GOT3 (cell line): ENCODE results near the gene FLYWCH2.

Experiments
- DNase-seq: peaks from one replicate; lab custom pipeline; 2025; ENCODE audit warnings: mixed read lengths; lab: John Stamatoyannopoulos, UW

Gene FLYWCH2

DNA sequence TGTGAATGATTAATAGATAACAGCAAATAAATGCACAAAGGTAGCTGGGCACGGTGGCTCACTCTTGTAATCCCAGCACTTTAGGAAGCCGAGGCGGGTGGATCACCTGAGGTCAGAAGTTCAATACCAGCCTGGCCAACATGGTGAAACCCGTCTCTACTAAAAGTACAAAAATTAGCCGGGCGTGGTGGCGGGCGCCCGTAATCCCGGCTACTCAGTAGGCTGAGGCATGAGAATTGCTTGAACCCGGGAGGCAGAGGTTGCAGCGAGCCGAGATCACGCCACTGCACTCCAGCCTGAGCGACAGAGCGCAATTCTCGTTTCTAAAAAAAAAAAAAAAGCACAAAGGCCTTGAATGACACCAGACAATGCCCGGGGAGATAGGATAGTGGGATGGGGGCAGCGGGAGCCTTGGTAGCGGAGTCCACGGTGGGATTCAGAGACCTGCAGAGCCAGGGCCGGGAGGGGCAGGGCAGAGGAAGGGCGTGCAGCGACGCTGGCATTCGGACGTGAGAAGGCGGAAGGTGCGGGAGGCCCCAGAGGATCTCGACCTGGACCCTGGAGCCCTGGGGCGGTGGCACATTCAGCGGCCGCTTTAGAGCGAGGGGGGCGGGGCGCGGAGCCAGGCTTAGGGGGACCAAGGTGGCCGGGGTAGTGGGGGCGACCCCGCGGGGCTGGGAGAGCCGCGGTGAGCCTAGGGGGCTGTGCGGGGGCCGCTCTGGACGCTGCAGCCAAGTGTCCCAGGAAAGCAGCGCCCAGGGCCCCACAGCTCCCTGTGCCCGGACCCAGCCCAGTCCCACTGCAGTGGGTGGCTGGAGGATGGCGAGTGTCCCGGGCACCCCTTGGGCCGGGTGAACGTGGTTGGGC is 999 bp upstream of the FLYWCH2 start:
- no peak for DNase-seq

- DNase-seq = no peak
These were observed 468 bp downstream of the FLYWCH2 start for GRCh38 chr16:2883458-2883908.

DNA sequence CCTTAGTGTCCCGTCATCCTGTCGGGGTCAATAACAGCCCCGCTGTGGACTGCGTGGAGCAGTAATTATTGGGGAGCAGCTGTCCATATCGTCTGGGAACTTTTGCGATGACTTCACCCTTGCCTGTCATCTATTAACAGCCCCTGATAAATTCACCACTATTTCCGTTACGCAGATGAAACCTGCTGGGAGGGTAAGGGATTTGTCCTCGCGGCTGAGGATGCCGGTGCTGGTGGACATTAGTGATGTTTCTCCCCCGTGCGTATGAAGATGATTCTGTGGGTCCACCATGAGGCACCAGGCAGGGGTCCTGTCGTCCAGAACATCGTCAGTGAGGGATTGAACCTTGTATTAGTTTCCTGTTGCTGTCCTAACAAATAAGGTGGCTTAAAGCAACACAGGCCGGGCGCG is 1.0 kb downstream of the FLYWCH2 start:
- DNase-seq = no peak

GRCh38 chr16:2894231-2894630 is 11.2 kb downstream of the FLYWCH2 start:
- DNase-seq = no peak

- no peak for DNase-seq
These were observed 12.8 kb downstream of the FLYWCH2 start for GRCh38 chr16:2895813-2896212.

DNA sequence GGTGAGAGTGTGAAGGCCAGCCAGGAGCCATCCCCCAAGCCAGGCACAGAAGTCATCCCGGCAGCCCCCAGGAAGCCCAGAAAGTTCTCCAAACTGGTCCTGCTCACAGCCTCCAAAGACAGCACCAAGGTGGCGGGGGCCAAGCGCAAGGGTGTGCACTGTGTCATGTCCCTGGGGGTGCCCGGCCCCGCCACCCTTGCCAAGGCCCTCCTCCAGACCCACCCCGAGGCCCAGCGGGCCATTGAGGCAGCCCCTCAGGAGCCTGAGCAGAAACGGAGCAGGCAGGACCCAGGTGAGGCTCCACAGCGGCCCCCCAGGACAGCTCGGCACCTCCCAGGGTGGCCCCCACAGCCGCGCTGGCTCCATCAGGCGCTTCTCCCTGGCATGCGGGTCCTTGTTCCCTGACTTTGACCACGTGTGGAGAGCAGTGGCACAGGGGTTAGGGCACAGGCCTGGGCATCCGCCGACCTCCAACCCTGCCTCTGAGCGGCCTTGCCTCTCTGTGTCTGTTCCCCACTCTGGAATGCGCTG is 13.5 kb downstream of the FLYWCH2 start:
- no peak for DNase-seq

DNA sequence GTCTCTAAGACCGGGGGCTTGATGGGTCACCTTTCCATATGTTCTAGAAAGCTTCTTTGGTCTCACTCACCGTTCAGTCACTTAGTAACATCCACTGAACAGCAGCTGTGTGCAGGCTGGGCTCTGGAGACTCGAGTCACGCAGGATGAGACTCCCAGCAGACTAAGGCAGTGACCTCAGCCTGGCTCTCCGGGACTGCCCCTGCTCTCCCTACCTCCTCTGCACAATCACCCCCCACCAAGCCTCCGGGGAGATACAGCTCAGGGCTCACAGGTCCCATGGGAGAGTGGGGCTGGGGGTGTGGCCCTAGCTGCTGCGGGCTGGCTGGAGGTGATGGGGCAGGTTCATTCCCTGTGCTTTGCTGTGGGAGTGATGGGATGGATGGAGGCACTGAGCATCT is 14.1 kb downstream of the FLYWCH2 start:
- DNase-seq = no peak

GRCh38 chr16:2898831-2899563 is 16.0 kb downstream of the FLYWCH2 start:
- no peak for DNase-seq

DNA sequence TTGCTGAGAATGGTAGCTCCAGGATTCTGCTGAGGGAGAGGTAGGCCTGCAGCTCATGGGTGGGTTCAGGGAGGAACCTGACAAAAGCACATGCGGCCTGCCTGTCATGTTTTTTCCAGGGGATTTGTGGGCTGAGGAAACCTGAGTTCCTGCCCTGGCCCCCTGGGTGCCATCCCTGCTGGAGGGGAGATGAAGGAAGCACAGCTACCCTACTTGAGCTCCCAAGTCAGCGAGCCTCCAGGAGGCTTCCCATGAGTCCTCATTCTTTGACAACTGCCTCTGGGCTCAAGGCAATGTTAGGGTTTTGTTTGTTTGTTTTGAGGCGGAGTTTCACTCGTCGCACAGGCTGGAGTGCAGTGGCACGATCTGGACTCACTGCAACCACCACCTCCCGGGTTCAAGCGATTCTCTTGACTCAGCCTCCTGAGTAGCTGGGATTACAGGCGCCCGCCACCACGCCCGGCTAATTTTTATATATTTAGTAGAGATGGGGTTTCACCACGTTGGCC is 16.6 kb downstream of the FLYWCH2 start:
- DNase-seq = no peak

GRCh38 chr16:2900526-2901075 is 17.6 kb downstream of the FLYWCH2 start:
- DNase-seq = no peak

GRCh38 chr16:2902337-2903130 is 19.5 kb downstream of the FLYWCH2 start:
- no peak for DNase-seq

GRCh38 chr16:2904100-2904921 is 21.3 kb downstream of the FLYWCH2 start:
- DNase-seq = peak; percentile 70

- DNase-seq = no peak
These were observed 21.9 kb downstream of the FLYWCH2 start for GRCh38 chr16:2904922-2905240.

GRCh38 chr16:2905241-2905987 is 22.4 kb downstream of the FLYWCH2 start:
- DNase-seq = peak; percentile 98

- no peak for DNase-seq
These were observed 23.0 kb downstream of the FLYWCH2 start for GRCh38 chr16:2905988-2906387.

DNA sequence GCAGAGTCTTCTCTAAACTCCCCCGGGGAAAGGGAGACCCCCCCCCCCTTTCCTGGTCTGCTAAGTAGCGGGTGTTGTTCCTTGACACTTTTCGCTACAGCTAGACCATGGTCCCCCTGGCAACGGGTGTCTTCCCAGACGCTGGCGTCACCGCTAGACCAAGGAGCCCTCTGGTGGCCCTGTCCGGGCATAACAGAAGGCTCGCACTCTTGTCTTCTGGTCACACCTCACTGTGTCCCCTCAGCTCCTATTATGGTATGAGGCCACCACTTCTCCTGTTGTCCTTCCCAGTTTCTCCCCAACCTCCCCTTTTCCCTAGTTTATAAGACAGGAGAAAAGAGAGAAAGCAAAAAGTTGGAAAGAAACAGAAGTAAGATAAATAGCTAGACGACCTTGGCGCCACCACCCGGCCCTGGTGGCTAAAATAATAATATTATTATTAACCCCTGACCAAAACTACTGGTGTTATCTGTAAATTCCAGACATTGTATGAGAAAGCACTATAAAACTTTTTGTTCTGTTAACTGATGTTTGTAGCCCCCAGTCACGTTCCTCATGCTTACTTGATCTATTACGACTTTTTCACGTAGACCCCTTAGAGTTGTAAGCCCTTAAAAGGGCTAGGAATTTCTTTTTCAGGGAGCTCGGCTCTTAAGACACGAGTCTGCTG is 24.2 kb downstream of the FLYWCH2 start:
- peak; percentile 15 for DNase-seq

DNA sequence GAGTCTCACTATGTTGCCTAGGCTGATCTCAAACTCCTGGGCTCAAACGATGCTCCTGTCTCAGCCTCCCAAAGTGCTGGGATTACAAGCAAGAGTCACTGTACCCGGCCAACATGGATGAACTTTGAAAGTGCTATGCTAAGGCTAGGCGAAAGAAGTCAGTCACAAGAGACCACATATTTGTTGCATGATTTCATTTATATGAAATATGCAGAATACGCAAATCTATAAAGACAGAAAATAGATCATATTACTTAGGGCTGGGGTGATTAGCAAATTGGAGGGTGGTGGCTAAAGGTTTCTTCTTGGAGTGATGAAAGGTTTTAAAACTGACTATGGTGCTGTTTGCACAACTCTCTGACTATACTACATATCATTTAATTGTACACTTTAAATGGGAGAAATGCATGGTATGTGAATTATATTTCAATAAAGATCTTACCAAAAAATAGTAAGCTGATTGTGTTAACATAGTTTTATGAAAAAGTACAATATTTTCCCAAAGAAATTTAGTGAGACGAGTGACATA is 27.5 kb downstream of the FLYWCH2 start:
- no peak for DNase-seq

GRCh38 chr16:2911638-2912329 is 28.8 kb downstream of the FLYWCH2 start, which contains the start of gene FLYWCH1:
FLYWCH1 (plus strand) TSS chr16:2911931; CDS start chr16:2929686, 17,755 bp downstream.
- DNase-seq = peak; percentile 87
